DOHH2 (cell line): ENCODE measurements around the gene CAPN10.

Source experiments
- H3F3A ChIP-seq: fragments of 200-600 bp; sonication (generic), shearing (Covaris generic); 2 replicates; pipeline ENCODE4 v1.6.0; 2016; ENCODE audit warnings: antibody characterized with exemption, mild to moderate bottlenecking; ENCODE audit not compliant: control insufficient read depth, insufficient read depth
- H3K27ac ChIP-seq: fragments of 200-600 bp; sonication (generic); 2 replicates; pipeline ENCODE4 v1.5.1; 2014; ENCODE audit warnings: low read depth, mild to moderate bottlenecking, low read length, moderate library complexity
- H3K27me3 ChIP-seq: fragments of 200-600 bp; sonication (generic); 2 replicates; pipeline ENCODE4 v1.6.1; 2014; ENCODE audit warnings: mild to moderate bottlenecking, low read length, mixed read lengths; ENCODE audit not compliant: control insufficient read depth
- H3K36me3 ChIP-seq: fragments of 200-600 bp; sonication (generic); 2 replicates; pipeline ENCODE4 v1.6.1; 2014; ENCODE audit warnings: mild to moderate bottlenecking, low read length, moderate library complexity, mixed read lengths; ENCODE audit not compliant: control insufficient read depth
- H3K4me1 ChIP-seq: fragments of 200-600 bp; sonication (generic); 2 replicates; pipeline ENCODE4 v1.6.1; 2014; ENCODE audit warnings: mild to moderate bottlenecking, low read length, mixed read lengths; ENCODE audit not compliant: control insufficient read depth
- H3K4me2 ChIP-seq: fragments of 200-600 bp; sonication (generic); 2 replicates; pipeline ENCODE4 v1.6.0; 2014; ENCODE audit warnings: mild to moderate bottlenecking, low read length, moderate library complexity
- H3K4me3 ChIP-seq: fragments of 200-600 bp; sonication (generic); 2 replicates; pipeline ENCODE4 v1.5.1; 2014; ENCODE audit warnings: mild to moderate bottlenecking, low read length, mixed read lengths
- H3K79me2 ChIP-seq: fragments of 200-600 bp; sonication (generic); 2 replicates; pipeline ENCODE4 v1.6.1; 2014; ENCODE audit warnings: mild to moderate bottlenecking, low read length, mixed read lengths; ENCODE audit not compliant: control insufficient read depth
- H3K9me2 ChIP-seq: fragments of 200-600 bp; sonication (generic); replicated peaks from 2 replicates; pipeline ENCODE4 v1.6.1; 2014; ENCODE audit warnings: mild to moderate bottlenecking, low read length, mixed read lengths; ENCODE audit not compliant: control insufficient read depth
- H3K9me3 ChIP-seq: fragments of 200-600 bp; sonication (generic); 2 replicates; pipeline ENCODE4 v1.6.1; 2014; ENCODE audit warnings: antibody characterized with exemption, low read length, mixed read lengths; ENCODE audit not compliant: control insufficient read depth, insufficient read depth
- H4K20me1 ChIP-seq: fragments of 200-600 bp; sonication (generic); 2 replicates; pipeline ENCODE4 v1.6.0; 2014; ENCODE audit warnings: low read depth, mild to moderate bottlenecking, antibody characterized with exemption, low read length, moderate library complexity; ENCODE audit not compliant: control insufficient read depth, insufficient read depth
- CTCF ChIP-seq: fragments of 200-600 bp; sonication (generic); IDR thresholded peaks from one replicate; pipeline ENCODE4 v1.5.1; 2014; ENCODE audit warnings: antibody characterized with exemption, mild to moderate bottlenecking, low read depth, low read length; ENCODE audit not compliant: poor library complexity, severe bottlenecking
- EZH2phosphoT487 ChIP-seq: fragments of 200-600 bp; sonication (generic); IDR thresholded peaks from 2 replicates; pipeline ENCODE4 v1.6.1; 2017; ENCODE audit warnings: borderline replicate concordance, mild to moderate bottlenecking, antibody characterized with exemption, low read length, moderate library complexity, mixed read lengths

CAPN10 gene

GRCh38 chr2:240611601-240612210, 25.2 kb downstream of the CAPN10 start:
- no peak for TF ChIP-seq EZH2phosphoT487
- TF ChIP-seq CTCF: no peak
- Histone ChIP-seq H3K27ac (no peak overlapping the region), H3K4me1 (no peaks in the 10 kb centered on the region), H3K36me3 (no peaks in the 10 kb centered on the region), H3K9me2 (no peaks in the 10 kb centered on the region), H3K27me3 (no peaks in the 10 kb centered on the region), H3F3A (no peaks in the 10 kb centered on the region), H3K4me3 (no peak overlapping the region), H3K79me2 (no peaks in the 10 kb centered on the region), H4K20me1 (no peaks in the 10 kb centered on the region), H3K4me2 (no peak overlapping the region), H3K9me3 (no peaks in the 10 kb centered on the region)

GRCh38 chr2:240613781-240614180, 27.2 kb downstream of the CAPN10 start:
- no peaks in the 10 kb centered on the region for H3K9me2 ChIP-seq
- 0 out of 2 replicates have a peak, but pooled peaks cover 3% of the 10 kb centered on the region for H3K4me1 ChIP-seq
- TF ChIP-seq EZH2phosphoT487: no peak
- no peak for TF ChIP-seq CTCF
- H3F3A ChIP-seq: no peaks in the 10 kb centered on the region; the same call in 1 of the 2 replicates
- no peaks in the 10 kb centered on the region for H3K36me3 ChIP-seq
- H3K27me3 ChIP-seq: no peaks in the 10 kb centered on the region
- H3K27ac ChIP-seq: no peak overlapping the region
- no peaks in the 10 kb centered on the region for H3K9me3 ChIP-seq
- H3K4me2 ChIP-seq: no peak overlapping the region
- H3K4me3 ChIP-seq: no peak overlapping the region
- H4K20me1 ChIP-seq: no peaks in the 10 kb centered on the region
- no peaks in the 10 kb centered on the region for H3K79me2 ChIP-seq

- Histone ChIP-seq H4K20me1 (no peaks in the 10 kb centered on the region), H3K9me3 (no peaks in the 10 kb centered on the region), H3F3A (no peaks in the 10 kb centered on the region; the same call in 1 of the 2 replicates), H3K27me3 (no peaks in the 10 kb centered on the region), H3K4me1 (0 out of 2 replicates have a peak, but pooled peaks cover 3% of the 10 kb centered on the region), H3K4me3 (no peak overlapping the region), H3K27ac (no peak overlapping the region), H3K36me3 (no peaks in the 10 kb centered on the region), H3K4me2 (no peak overlapping the region), H3K79me2 (no peaks in the 10 kb centered on the region), H3K9me2 (no peaks in the 10 kb centered on the region)
- no peak for TF ChIP-seq EZH2phosphoT487
- TF ChIP-seq CTCF: no peak
These were observed 27.9 kb downstream of the CAPN10 start for GRCh38 chr2:240614391-240614790.
